HG03095 (cell line): ENCODE data around the gene BCOR.

ENCODE experiments used
- ATAC-seq: cut with Tn5 transposase; IDR thresholded peaks from one replicate; pipeline ENCODE4 v1.9.1; 2021; ENCODE audit warnings: moderate library complexity; ENCODE audit not compliant: unreplicated experiment

BCOR gene

GRCh38 chrX:40006106-40007017 lies 91.4 kb downstream of the BCOR start:
- no peak for ATAC-seq

- ATAC-seq = no peak
Observed at GRCh38 chrX:40005292-40006011, 92.3 kb downstream of the BCOR start.

- ATAC-seq = no peak
Observed at GRCh38 chrX:40004921-40005291, 92.9 kb downstream of the BCOR start.

GRCh38 chrX:40004246-40004535 lies 93.6 kb downstream of the BCOR start:
- ATAC-seq = no peak

GRCh38 chrX:40003428-40004245 lies 94.1 kb downstream of the BCOR start:
- ATAC-seq = no peak

- no peak for ATAC-seq
Observed at GRCh38 chrX:40003071-40003427, 94.7 kb downstream of the BCOR start.
